ENCODE results near the gene S1PR3. TPM values are rescaled to one million over a fixed set of nuclear protein-coding genes. Genes with fewer than 3 reads are reported as not detected.

S1PR3 gene
- total and polyA plus RNA-seq, 2 donors (not counting 1 experiment from before 2014, with no cell fraction given): 20.5 to 23.8 TPM

GRCh38 chr9:89039664-89040063 is 48.4 kb downstream of the S1PR3 start:
- DNase-seq (ENCODE audit: low read depth in 2 of 2): no peak
- no peaks in the 10 kb centered on the region for H3K79me2 ChIP-seq (ENCODE audit: control insufficient read depth, insufficient read depth, low read length)
- H3K4me1 ChIP-seq (ENCODE audit: control insufficient read depth, extremely low read depth, insufficient read depth, low read length): peaks cover 12% of the 10 kb centered on the region
- H3K4me3 ChIP-seq (replicated peaks in 1 of 4; ENCODE audit: control extremely low read depth in 1 of 4, insufficient read depth in 1 of 4, low read depth in 3 of 4, low read length in 4 of 4): no peak overlapping the region
- H2AFZ ChIP-seq (ENCODE audit: low read length): no peak overlapping the region
- no peaks in the 10 kb centered on the region for H3K27me3 ChIP-seq (ENCODE audit: control insufficient read depth, insufficient read depth, low read length)
- TF ChIP-seq EZH2 (IDR thresholded peaks at IDR 0.05; ENCODE audit: low read length, missing control alignments) (no peak), CTCF (conservative IDR thresholded peaks at IDR 0.05 in 1 of 2, IDR thresholded peaks at IDR 0.05 in 1 of 2; ENCODE audit: low read depth in 1 of 2, low read length in 2 of 2) (no peak)
- H3K4me2 ChIP-seq (ENCODE audit: extremely low read depth, insufficient read depth, low read length): no peak overlapping the region
- no peaks in the 10 kb centered on the region for H3K36me3 ChIP-seq (ENCODE audit: control insufficient read depth, insufficient read depth, low read length)
- H4K20me1 ChIP-seq (ENCODE audit: control insufficient read depth, extremely low read depth, insufficient read depth, low read length): no peaks in the 10 kb centered on the region
- no peaks in the 10 kb centered on the region for H3K9me3 ChIP-seq (ENCODE audit: control insufficient read depth, insufficient read depth, low read depth, low read length)
- H3K27ac ChIP-seq (ENCODE audit: insufficient read depth, low read length): no peak overlapping the region
- H3K9ac ChIP-seq (ENCODE audit: insufficient read depth, low read length): no peak overlapping the region

GRCh38 chr9:89042984-89043383 is 51.7 kb downstream of the S1PR3 start:
- Histone ChIP-seq H4K20me1 (ENCODE audit: control insufficient read depth, extremely low read depth, insufficient read depth, low read length) (no peaks in the 10 kb centered on the region), H3K4me1 (ENCODE audit: control insufficient read depth, extremely low read depth, insufficient read depth, low read length) (peaks cover 9% of the 10 kb centered on the region), H3K9ac (ENCODE audit: insufficient read depth, low read length) (no peak overlapping the region), H3K27ac (ENCODE audit: insufficient read depth, low read length) (no peak overlapping the region), H3K79me2 (ENCODE audit: control insufficient read depth, insufficient read depth, low read length) (no peaks in the 10 kb centered on the region), H2AFZ (ENCODE audit: low read length) (no peak overlapping the region), H3K27me3 (ENCODE audit: control insufficient read depth, insufficient read depth, low read length) (no peaks in the 10 kb centered on the region), H3K4me3 (replicated peaks in 1 of 4; ENCODE audit: control extremely low read depth in 1 of 4, insufficient read depth in 1 of 4, low read depth in 3 of 4, low read length in 4 of 4) (no peak overlapping the region), H3K36me3 (ENCODE audit: control insufficient read depth, insufficient read depth, low read length) (no peaks in the 10 kb centered on the region), H3K4me2 (ENCODE audit: extremely low read depth, insufficient read depth, low read length) (no peak overlapping the region), H3K9me3 (ENCODE audit: control insufficient read depth, insufficient read depth, low read depth, low read length) (no peaks in the 10 kb centered on the region)
- TF ChIP-seq EZH2 (IDR thresholded peaks at IDR 0.05; ENCODE audit: low read length, missing control alignments) (no peak), CTCF (conservative IDR thresholded peaks at IDR 0.05 in 1 of 2, IDR thresholded peaks at IDR 0.05 in 1 of 2; ENCODE audit: low read depth in 1 of 2, low read length in 2 of 2) (no peak)
- DNase-seq (ENCODE audit: low read depth in 2 of 2): no peak

GRCh38 chr9:89044104-89044503 is 52.8 kb downstream of the S1PR3 start:
- no peaks in the 10 kb centered on the region for H3K79me2 ChIP-seq (ENCODE audit: control insufficient read depth, insufficient read depth, low read length)
- no peaks in the 10 kb centered on the region for H4K20me1 ChIP-seq (ENCODE audit: control insufficient read depth, extremely low read depth, insufficient read depth, low read length)
- H3K4me2 ChIP-seq (ENCODE audit: extremely low read depth, insufficient read depth, low read length): no peak overlapping the region
- no peak overlapping the region for H2AFZ ChIP-seq (ENCODE audit: low read length)
- no peaks in the 10 kb centered on the region for H3K36me3 ChIP-seq (ENCODE audit: control insufficient read depth, insufficient read depth, low read length)
- H3K4me1 ChIP-seq (ENCODE audit: control insufficient read depth, extremely low read depth, insufficient read depth, low read length): peaks cover under 1% of the 10 kb centered on the region
- H3K27me3 ChIP-seq (ENCODE audit: control insufficient read depth, insufficient read depth, low read length): no peaks in the 10 kb centered on the region
- no peak overlapping the region for H3K9ac ChIP-seq (ENCODE audit: insufficient read depth, low read length)
- no peaks in the 10 kb centered on the region for H3K9me3 ChIP-seq (ENCODE audit: control insufficient read depth, insufficient read depth, low read depth, low read length)
- H3K4me3 ChIP-seq (replicated peaks in 1 of 4; ENCODE audit: control extremely low read depth in 1 of 4, insufficient read depth in 1 of 4, low read depth in 3 of 4, low read length in 4 of 4): no peak overlapping the region
- H3K27ac ChIP-seq (ENCODE audit: insufficient read depth, low read length): no peak overlapping the region
- no peak for DNase-seq (ENCODE audit: low read depth in 2 of 2)
- TF ChIP-seq EZH2 (IDR thresholded peaks at IDR 0.05; ENCODE audit: low read length, missing control alignments) (no peak), CTCF (conservative IDR thresholded peaks at IDR 0.05 in 1 of 2, IDR thresholded peaks at IDR 0.05 in 1 of 2; ENCODE audit: low read depth in 1 of 2, low read length in 2 of 2) (no peak)
